ENCODE measurements around the gene PPP2R1B.

Gene PPP2R1B

DNA sequence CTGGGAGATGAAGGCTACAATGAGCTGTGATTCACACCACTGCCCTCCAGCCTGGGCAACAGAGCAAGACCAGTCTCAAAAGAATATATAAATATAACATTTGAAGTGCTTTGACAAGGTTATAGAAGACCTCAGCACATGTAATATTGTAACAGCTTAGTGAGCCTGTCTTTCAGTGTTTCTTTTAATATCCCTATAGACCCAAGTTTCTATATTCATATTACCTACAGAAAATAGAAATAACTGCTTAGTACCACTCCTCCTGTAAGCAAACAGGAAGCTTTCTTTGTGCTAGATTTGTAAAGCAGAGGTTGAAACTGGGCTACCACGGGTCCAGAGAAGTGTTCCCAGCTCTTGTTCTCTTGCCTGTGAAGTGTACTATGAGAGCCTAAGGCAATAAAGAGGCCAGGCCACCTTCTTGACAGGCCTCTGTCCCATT, 68.2 kb downstream of the PPP2R1B start:
- no peak overlapping the region for H3K9ac ChIP-seq (ENCODE audit: low read depth, low read length)
- H3K27ac ChIP-seq (ENCODE audit: low read length) = no peak overlapping the region
- H3K4me3 ChIP-seq (ENCODE audit: low read depth in 1 of 2, low read length in 2 of 2) = no peak overlapping the region

GRCh38 chr11:111696556-111696955, 69.6 kb downstream of the PPP2R1B start:
- no peak overlapping the region for H2AFZ ChIP-seq (ENCODE audit: low read depth, low read length)
- H3K79me2 ChIP-seq (ENCODE audit: insufficient read depth, low read length) = no peaks in the 10 kb centered on the region
- H3K27me3 ChIP-seq (ENCODE audit: insufficient read depth, low read length, poor library complexity) = no peaks in the 10 kb centered on the region
- TF ChIP-seq, protein P1, sequence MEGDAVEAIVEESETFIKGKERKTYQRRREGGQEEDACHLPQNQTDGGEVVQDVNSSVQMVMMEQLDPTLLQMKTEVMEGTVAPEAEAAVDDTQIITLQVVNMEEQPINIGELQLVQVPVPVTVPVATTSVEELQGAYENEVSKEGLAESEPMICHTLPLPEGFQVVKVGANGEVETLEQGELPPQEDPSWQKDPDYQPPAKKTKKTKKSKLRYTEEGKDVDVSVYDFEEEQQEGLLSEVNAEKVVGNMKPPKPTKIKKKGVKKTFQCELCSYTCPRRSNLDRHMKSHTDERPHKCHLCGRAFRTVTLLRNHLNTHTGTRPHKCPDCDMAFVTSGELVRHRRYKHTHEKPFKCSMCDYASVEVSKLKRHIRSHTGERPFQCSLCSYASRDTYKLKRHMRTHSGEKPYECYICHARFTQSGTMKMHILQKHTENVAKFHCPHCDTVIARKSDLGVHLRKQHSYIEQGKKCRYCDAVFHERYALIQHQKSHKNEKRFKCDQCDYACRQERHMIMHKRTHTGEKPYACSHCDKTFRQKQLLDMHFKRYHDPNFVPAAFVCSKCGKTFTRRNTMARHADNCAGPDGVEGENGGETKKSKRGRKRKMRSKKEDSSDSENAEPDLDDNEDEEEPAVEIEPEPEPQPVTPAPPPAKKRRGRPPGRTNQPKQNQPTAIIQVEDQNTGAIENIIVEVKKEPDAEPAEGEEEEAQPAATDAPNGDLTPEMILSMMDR (IDR thresholded peaks at IDR 0.05; ENCODE audit: borderline replicate concordance, extremely low read depth, low read length, poor library complexity, severe bottlenecking) = no peak
- no peak for TF ChIP-seq EZH2 (IDR thresholded peaks at IDR 0.05; ENCODE audit: borderline replicate concordance, low read depth, low read length, severe bottlenecking)
- H3K4me2 ChIP-seq (ENCODE audit: insufficient read depth, low read length) = no peak overlapping the region
- DNase-seq (no peak), ATAC-seq (ENCODE audit: insufficient read depth, low read depth) (no peak)
- 0 out of 2 replicates have a peak, but pooled peaks cover 7% of the 10 kb centered on the region for H3K36me3 ChIP-seq (ENCODE audit: insufficient read depth, low read length)
- no peak overlapping the region for H3K9ac ChIP-seq (ENCODE audit: low read depth, low read length)
- H3K27ac ChIP-seq (ENCODE audit: low read length) = no peak overlapping the region
- H4K20me1 ChIP-seq (ENCODE audit: insufficient read depth, low read length) = no peaks in the 10 kb centered on the region
- H3K4me1 ChIP-seq (ENCODE audit: insufficient read depth, low read length) = no peaks in the 10 kb centered on the region
- no peaks in the 10 kb centered on the region for H3K9me3 ChIP-seq (ENCODE audit: insufficient read depth, low read length, severe bottlenecking)
- H3K4me3 ChIP-seq (ENCODE audit: low read depth in 1 of 2, low read length in 2 of 2) = no peak overlapping the region

More for the DNA sequence above, 68.2 kb downstream of the PPP2R1B start:
- peaks cover 11% of the 10 kb centered on the region; the same call in 1 of the 2 replicates for H3K36me3 ChIP-seq (ENCODE audit: insufficient read depth, low read length)
- DNase-seq (no peak), ATAC-seq (ENCODE audit: insufficient read depth, low read depth) (no peak)
- H2AFZ ChIP-seq (ENCODE audit: low read depth, low read length) = no peak overlapping the region
- H3K9me3 ChIP-seq (ENCODE audit: insufficient read depth, low read length, severe bottlenecking) = no peaks in the 10 kb centered on the region
- no peaks in the 10 kb centered on the region for H3K4me1 ChIP-seq (ENCODE audit: insufficient read depth, low read length)
- TF ChIP-seq EZH2 (IDR thresholded peaks at IDR 0.05; ENCODE audit: borderline replicate concordance, low read depth, low read length, severe bottlenecking) = no peak
- TF ChIP-seq, protein P1 (IDR thresholded peaks at IDR 0.05; ENCODE audit: borderline replicate concordance, extremely low read depth, low read length, poor library complexity, severe bottlenecking) = no peak
- no peaks in the 10 kb centered on the region for H3K27me3 ChIP-seq (ENCODE audit: insufficient read depth, low read length, poor library complexity)
- no peaks in the 10 kb centered on the region for H4K20me1 ChIP-seq (ENCODE audit: insufficient read depth, low read length)
- H3K4me2 ChIP-seq (ENCODE audit: insufficient read depth, low read length) = no peak overlapping the region
- H3K79me2 ChIP-seq (ENCODE audit: insufficient read depth, low read length) = no peaks in the 10 kb centered on the region

GRCh38 chr11:111694851-111695250, 71.3 kb downstream of the PPP2R1B start:
- TF ChIP-seq, protein P1 (IDR thresholded peaks at IDR 0.05; ENCODE audit: borderline replicate concordance, extremely low read depth, low read length, poor library complexity, severe bottlenecking) = no peak
- no peak for TF ChIP-seq EZH2 (IDR thresholded peaks at IDR 0.05; ENCODE audit: borderline replicate concordance, low read depth, low read length, severe bottlenecking)
- Histone ChIP-seq H3K9ac (ENCODE audit: low read depth, low read length) (no peak overlapping the region), H3K4me2 (ENCODE audit: insufficient read depth, low read length) (no peak overlapping the region), H3K27ac (ENCODE audit: low read length) (no peak overlapping the region), H3K4me1 (ENCODE audit: insufficient read depth, low read length) (no peaks in the 10 kb centered on the region), H3K27me3 (ENCODE audit: insufficient read depth, low read length, poor library complexity) (no peaks in the 10 kb centered on the region), H3K79me2 (ENCODE audit: insufficient read depth, low read length) (no peaks in the 10 kb centered on the region), H3K36me3 (ENCODE audit: insufficient read depth, low read length) (0 out of 2 replicates have a peak, but pooled peaks cover 14% of the 10 kb centered on the region), H2AFZ (ENCODE audit: low read depth, low read length) (no peak overlapping the region), H4K20me1 (ENCODE audit: insufficient read depth, low read length) (no peaks in the 10 kb centered on the region), H3K4me3 (ENCODE audit: low read depth in 1 of 2, low read length in 2 of 2) (no peak overlapping the region), H3K9me3 (ENCODE audit: insufficient read depth, low read length, severe bottlenecking) (no peaks in the 10 kb centered on the region)
- ATAC-seq (ENCODE audit: insufficient read depth, low read depth) = no peak
- no peak for DNase-seq

All from DND-41 (cell line).